ENCODE data around the gene RFX3. TPM values are rescaled to one million over a fixed set of nuclear protein-coding genes. Genes with fewer than 3 reads are reported as not detected.
A peak's percentile ranks its signal among the peaks of the same experiment; 100 is the strongest.

The RFX3 gene
- total and polyA plus RNA-seq, 2 donors (not counting 1 experiment from before 2014, with no cell fraction given) = 2.8 to 3.1 TPM

GRCh38 chr9:3479514-3480352 lies 46.1 kb downstream of the RFX3 start:
- TF ChIP-seq CTCF (conservative IDR thresholded peaks at IDR 0.05 in 1 of 2, IDR thresholded peaks at IDR 0.05 in 1 of 2; ENCODE audit: low read depth in 1 of 2, low read length in 2 of 2) (no peak), EZH2 (IDR thresholded peaks at IDR 0.05; ENCODE audit: low read length, missing control alignments) (no peak)
- Histone ChIP-seq H3K9me3 (ENCODE audit: control insufficient read depth, insufficient read depth, low read depth, low read length) (no peaks in the 10 kb centered on the region), H3K4me1 (ENCODE audit: control insufficient read depth, extremely low read depth, insufficient read depth, low read length) (no peaks in the 10 kb centered on the region), H2AFZ (ENCODE audit: low read length) (no peak overlapping the region), H3K4me3 (replicated peaks in 1 of 4; ENCODE audit: control extremely low read depth in 1 of 4, insufficient read depth in 1 of 4, low read depth in 3 of 4, low read length in 4 of 4) (no peak overlapping the region), H3K27ac (ENCODE audit: insufficient read depth, low read length) (no peak overlapping the region), H3K9ac (ENCODE audit: insufficient read depth, low read length) (no peak overlapping the region), H3K27me3 (ENCODE audit: control insufficient read depth, insufficient read depth, low read length) (no peaks in the 10 kb centered on the region), H3K36me3 (ENCODE audit: control insufficient read depth, insufficient read depth, low read length) (no peaks in the 10 kb centered on the region), H3K79me2 (ENCODE audit: control insufficient read depth, insufficient read depth, low read length) (no peaks in the 10 kb centered on the region), H3K4me2 (ENCODE audit: extremely low read depth, insufficient read depth, low read length) (no peak overlapping the region), H4K20me1 (ENCODE audit: control insufficient read depth, extremely low read depth, insufficient read depth, low read length) (no peaks in the 10 kb centered on the region)
- no peak for DNase-seq (ENCODE audit: low read depth in 2 of 2)

GRCh38 chr9:3478549-3478953 lies 47.2 kb downstream of the RFX3 start:
- Histone ChIP-seq H3K9me3 (ENCODE audit: control insufficient read depth, insufficient read depth, low read depth, low read length) (no peaks in the 10 kb centered on the region), H3K27me3 (ENCODE audit: control insufficient read depth, insufficient read depth, low read length) (no peaks in the 10 kb centered on the region), H3K4me2 (ENCODE audit: extremely low read depth, insufficient read depth, low read length) (no peak overlapping the region), H3K4me3 (replicated peaks in 1 of 4; ENCODE audit: control extremely low read depth in 1 of 4, insufficient read depth in 1 of 4, low read depth in 3 of 4, low read length in 4 of 4) (no peak overlapping the region), H3K4me1 (ENCODE audit: control insufficient read depth, extremely low read depth, insufficient read depth, low read length) (no peaks in the 10 kb centered on the region), H3K9ac (ENCODE audit: insufficient read depth, low read length) (no peak overlapping the region), H3K36me3 (ENCODE audit: control insufficient read depth, insufficient read depth, low read length) (no peaks in the 10 kb centered on the region), H2AFZ (ENCODE audit: low read length) (no peak overlapping the region), H3K79me2 (ENCODE audit: control insufficient read depth, insufficient read depth, low read length) (no peaks in the 10 kb centered on the region), H3K27ac (ENCODE audit: insufficient read depth, low read length) (no peak overlapping the region), H4K20me1 (ENCODE audit: control insufficient read depth, extremely low read depth, insufficient read depth, low read length) (no peaks in the 10 kb centered on the region)
- TF ChIP-seq CTCF (conservative IDR thresholded peaks at IDR 0.05 in 1 of 2, IDR thresholded peaks at IDR 0.05 in 1 of 2; ENCODE audit: low read depth in 1 of 2, low read length in 2 of 2) (no peak), EZH2 (IDR thresholded peaks at IDR 0.05; ENCODE audit: low read length, missing control alignments) (no peak)
- DNase-seq (ENCODE audit: low read depth in 2 of 2) = peak in 1 of 2 donors; percentile 37

GRCh38 chr9:3477236-3477834 lies 48.5 kb downstream of the RFX3 start:
- H3K4me3 ChIP-seq (replicated peaks in 1 of 4; ENCODE audit: control extremely low read depth in 1 of 4, insufficient read depth in 1 of 4, low read depth in 3 of 4, low read length in 4 of 4) = no peak overlapping the region
- H3K79me2 ChIP-seq (ENCODE audit: control insufficient read depth, insufficient read depth, low read length) = no peaks in the 10 kb centered on the region
- no peaks in the 10 kb centered on the region for H3K4me1 ChIP-seq (ENCODE audit: control insufficient read depth, extremely low read depth, insufficient read depth, low read length)
- H4K20me1 ChIP-seq (ENCODE audit: control insufficient read depth, extremely low read depth, insufficient read depth, low read length) = no peaks in the 10 kb centered on the region
- H3K4me2 ChIP-seq (ENCODE audit: extremely low read depth, insufficient read depth, low read length) = no peak overlapping the region
- no peaks in the 10 kb centered on the region for H3K27me3 ChIP-seq (ENCODE audit: control insufficient read depth, insufficient read depth, low read length)
- no peak for DNase-seq (ENCODE audit: low read depth in 2 of 2)
- H3K9me3 ChIP-seq (ENCODE audit: control insufficient read depth, insufficient read depth, low read depth, low read length) = no peaks in the 10 kb centered on the region
- TF ChIP-seq CTCF (conservative IDR thresholded peaks at IDR 0.05 in 1 of 2, IDR thresholded peaks at IDR 0.05 in 1 of 2; ENCODE audit: low read depth in 1 of 2, low read length in 2 of 2) = no peak
- no peak overlapping the region for H3K9ac ChIP-seq (ENCODE audit: insufficient read depth, low read length)
- no peaks in the 10 kb centered on the region for H3K36me3 ChIP-seq (ENCODE audit: control insufficient read depth, insufficient read depth, low read length)
- H3K27ac ChIP-seq (ENCODE audit: insufficient read depth, low read length) = no peak overlapping the region
- no peak overlapping the region for H2AFZ ChIP-seq (ENCODE audit: low read length)
